ENCODE measurements around the gene FKBP2. TPM values are rescaled to one million over a fixed set of nuclear protein-coding genes. Genes with fewer than 3 reads are reported as not detected.
A peak's percentile ranks its signal among the peaks of the same experiment; 100 is the strongest.

FKBP2 gene
- total RNA-seq, 1 donor from 2014 or later: 41.5 TPM

DNA sequence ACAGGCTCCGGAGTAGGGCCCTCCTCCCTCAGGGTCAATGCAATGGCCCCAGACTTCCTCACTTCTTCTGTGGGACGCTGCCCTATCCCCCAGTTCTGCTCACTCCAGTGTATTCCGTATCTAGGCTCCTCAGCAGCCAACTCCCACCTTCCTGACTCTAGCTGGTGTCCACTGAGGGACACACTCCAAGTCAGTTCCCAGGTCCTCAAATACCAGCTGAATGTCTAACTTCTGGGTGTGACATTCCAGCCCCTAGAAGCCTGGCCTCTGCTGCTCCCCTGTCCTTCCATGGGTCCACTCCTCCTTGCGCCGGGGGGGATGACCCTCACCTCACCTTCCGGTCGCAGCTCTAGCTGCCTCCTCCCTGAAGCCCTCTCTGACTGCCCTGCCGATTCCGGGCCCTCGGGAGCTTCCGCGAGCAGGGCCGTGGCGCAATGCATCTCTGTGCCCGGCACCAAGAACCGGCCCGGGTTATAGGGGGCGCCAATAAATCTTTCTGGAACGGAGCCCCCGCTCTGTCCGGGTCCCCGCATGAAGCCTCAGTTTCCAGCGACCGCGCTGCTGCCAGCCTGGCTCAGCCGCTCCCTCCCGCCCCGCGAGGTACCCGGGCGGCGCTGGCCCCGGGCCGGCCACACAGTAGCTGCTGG lies 28.1 kb downstream of the FKBP2 start:
- Mint-ChIP-seq H3K4me1 (ENCODE audit: low read depth, unreplicated experiment) (peaks cover 14% of the 10 kb centered on the region), H3K27ac (ENCODE audit: unreplicated experiment) (peak overlapping the region; percentile 64), H3K9me3 (ENCODE audit: unreplicated experiment) (no peaks in the 10 kb centered on the region), H3K36me3 (ENCODE audit: low read depth, unreplicated experiment) (peaks cover 2% of the 10 kb centered on the region), H3K4me3 (ENCODE audit: unreplicated experiment) (peak overlapping the region; percentile 87), H3K27me3 (ENCODE audit: low read depth, unreplicated experiment) (no peaks in the 10 kb centered on the region)
- H3K36me3 ChIP-seq (ENCODE audit: insufficient read depth, low read length): peaks cover 7% of the 10 kb centered on the region
- TF ChIP-seq CTCF (IDR thresholded peaks at IDR 0.05; ENCODE audit: insufficient read depth, low read depth, low read length) (no peak), EZH2 (IDR thresholded peaks at IDR 0.05; ENCODE audit: insufficient read depth, low read length) (no peak)
- DNase-seq (ENCODE audit: low read depth) (no peak), FAIRE-seq (no peak)
- H2AFZ ChIP-seq (ENCODE audit: low read depth, low read length): peak overlapping the region; percentile 67
- no peaks in the 10 kb centered on the region for H3K27me3 ChIP-seq (ENCODE audit: insufficient read depth, low read length)
- H3K9me3 ChIP-seq (ENCODE audit: insufficient read depth, low read depth, low read length): no peaks in the 10 kb centered on the region
- peaks cover 30% of the 10 kb centered on the region for H3K4me1 ChIP-seq (ENCODE audit: insufficient read depth, low read length)
- H3K9ac ChIP-seq (ENCODE audit: low read length): peak overlapping the region; percentile 81
- peaks cover 14% of the 10 kb centered on the region for H4K20me1 ChIP-seq (ENCODE audit: insufficient read depth, low read length)
- peaks cover 7% of the 10 kb centered on the region for H3K79me2 ChIP-seq (ENCODE audit: insufficient read depth, low read length)
- H3K4me2 ChIP-seq (ENCODE audit: low read length): peak overlapping the region; percentile 89
- peak overlapping the region; percentile 60 for H3K4me3 ChIP-seq (ENCODE audit: insufficient read depth, low read depth, low read length)
- peak overlapping the region; percentile 80 for H3K27ac ChIP-seq (ENCODE audit: low read depth, low read length)

GRCh38 chr11:64269540-64270220 lies 28.8 kb downstream of the FKBP2 start:
- H2AFZ ChIP-seq (ENCODE audit: low read depth, low read length): peak overlapping the region; percentile 67
- DNase-seq (ENCODE audit: low read depth): peak; percentile 100
- H3K27me3 ChIP-seq (ENCODE audit: insufficient read depth, low read length): no peaks in the 10 kb centered on the region
- peaks cover 10% of the 10 kb centered on the region for H4K20me1 ChIP-seq (ENCODE audit: insufficient read depth, low read length)
- H3K27me3 Mint-ChIP-seq (ENCODE audit: low read depth, unreplicated experiment): no peaks in the 10 kb centered on the region
- peaks cover 30% of the 10 kb centered on the region for H3K4me1 ChIP-seq (ENCODE audit: insufficient read depth, low read length)
- peaks cover 7% of the 10 kb centered on the region for H3K79me2 ChIP-seq (ENCODE audit: insufficient read depth, low read length)
- H3K4me1 Mint-ChIP-seq (ENCODE audit: low read depth, unreplicated experiment): peaks cover 14% of the 10 kb centered on the region
- H3K4me3 Mint-ChIP-seq (ENCODE audit: unreplicated experiment): peak overlapping the region; percentile 96
- H3K9me3 Mint-ChIP-seq (ENCODE audit: unreplicated experiment): no peaks in the 10 kb centered on the region
- peak overlapping the region; percentile 93 for H3K4me2 ChIP-seq (ENCODE audit: low read length)
- H3K27ac ChIP-seq (ENCODE audit: low read depth, low read length): peak overlapping the region; percentile 80
- H3K4me3 ChIP-seq (ENCODE audit: insufficient read depth, low read depth, low read length): peak overlapping the region; percentile 70
- peak overlapping the region; percentile 83 for H3K9ac ChIP-seq (ENCODE audit: low read length)
- peaks cover 2% of the 10 kb centered on the region for H3K36me3 Mint-ChIP-seq (ENCODE audit: low read depth, unreplicated experiment)
- H3K9me3 ChIP-seq (ENCODE audit: insufficient read depth, low read depth, low read length): no peaks in the 10 kb centered on the region
- TF ChIP-seq CTCF (IDR thresholded peaks at IDR 0.05; ENCODE audit: insufficient read depth, low read depth, low read length): no peak
- no peak for TF ChIP-seq EZH2 (IDR thresholded peaks at IDR 0.05; ENCODE audit: insufficient read depth, low read length)
- peaks cover 5% of the 10 kb centered on the region for H3K36me3 ChIP-seq (ENCODE audit: insufficient read depth, low read length)
- FAIRE-seq: peak; percentile 54
- peak overlapping the region; percentile 99 for H3K27ac Mint-ChIP-seq (ENCODE audit: unreplicated experiment)
